Endothelial cell of umbilical vein (primary cell): ENCODE results near the gene HSPB1. TPM values are rescaled to one million over a fixed set of nuclear protein-coding genes. Genes with fewer than 3 reads are reported as not detected.

Source experiments
- BruUV-seq: library from RNA; stranded (reverse); fragments of 400-500 nt; replicated peaks from 2 replicates; lab custom pipeline; 2021; lab: Mats Ljungman, UMichigan
- CTCF ChIA-PET: fragments of 300-600, 350-600 bp; sonication (Branson Sonifier 250); formaldehyde crosslinking; loops from one replicate; lab custom pipeline; 2021; ENCODE audit warnings: antibody characterized with exemption, inconsistent platforms; lab: Charles Lee
- POLR2A ChIA-PET: fragments of 300-600, 350-600 bp; sonication (Branson Sonifier 250); formaldehyde crosslinking; loops from one replicate; lab custom pipeline; 2021; ENCODE audit warnings: antibody characterized with exemption, inconsistent platforms; lab: Charles Lee
- DNase-seq: peaks from one replicate; pipeline ENCODE4 v3.0.0-alpha.2; 2011; ENCODE audit warnings: low read depth, low spot score
- FAIRE-seq: peaks from 2 replicates; lab custom pipeline; 2011; peaks lifted over from hg19 to GRCh38; lab: Jason Lieb, UNC
- H2AFZ ChIP-seq: 2 replicates; pipeline ENCODE4 v1.6.0; 2012; ENCODE audit warnings: low read depth, low read length, control low read depth, inconsistent platforms
- H3K27ac ChIP-seq: 2 replicates; pipeline ENCODE4 v1.5.1; 2011; ENCODE audit warnings: low read depth, mild to moderate bottlenecking, control low read depth, low read length, moderate library complexity; ENCODE audit not compliant: insufficient read depth
- H3K27me3 ChIP-seq, 2 experiments: 2 replicates each; pipeline versions ENCODE4 v1.6.0 to v1.6.1; 2011; ENCODE audit warnings: low read length in 2 of 2, mixed read lengths in 1 of 2; ENCODE audit not compliant: control insufficient read depth in 2 of 2, insufficient read depth in 2 of 2
- H3K36me3 ChIP-seq, 2 experiments: 2 replicates in 1 of 2; 3 replicates in 1 of 2; pipeline ENCODE4 v1.5.1; 2011; ENCODE audit warnings: low read length in 2 of 2, mild to moderate bottlenecking in 1 of 2, moderate library complexity in 1 of 2; ENCODE audit not compliant: control insufficient read depth in 2 of 2, insufficient read depth in 2 of 2; ENCODE audit errors: extremely low read depth in 1 of 2
- H3K4me1 ChIP-seq: 3 replicates; pipeline ENCODE4 v1.5.1; 2011; ENCODE audit warnings: mild to moderate bottlenecking, low read length; ENCODE audit not compliant: control insufficient read depth, insufficient read depth; ENCODE audit errors: extremely low read depth
- H3K4me2 ChIP-seq: 2 replicates; pipeline ENCODE4 v1.6.1; 2011; ENCODE audit warnings: low read length, control low read depth, mixed read lengths; ENCODE audit not compliant: insufficient read depth
- H3K4me3 ChIP-seq, 3 experiments: fragments of 200-600 bp in 1 of 3; sonication (generic), shearing (Covaris generic) in 1 of 3; replicated peaks in 1 of 3; 2 replicates each; pipeline ENCODE4 v1.5.1; 2011 to 2016; ENCODE audit warnings: control low read depth in 3 of 3, low read length in 3 of 3, mild to moderate bottlenecking in 2 of 3, inconsistent platforms in 1 of 3, low read depth in 1 of 3, moderate library complexity in 1 of 3; ENCODE audit not compliant: insufficient read depth in 1 of 3
- H3K79me2 ChIP-seq: 2 replicates; pipeline ENCODE4 v1.6.0; 2012; ENCODE audit warnings: low read length, inconsistent platforms; ENCODE audit not compliant: control insufficient read depth, insufficient read depth
- H3K9ac ChIP-seq: replicated peaks from 2 replicates; pipeline ENCODE3; 2011; ENCODE audit warnings: low read length, control low read depth; ENCODE audit not compliant: insufficient read depth; ENCODE audit errors: extremely low read depth
- H3K9me1 ChIP-seq: replicated peaks from 3 replicates; pipeline ENCODE4 v1.6.0; 2011; ENCODE audit warnings: mild to moderate bottlenecking, low read length; ENCODE audit not compliant: control insufficient read depth, insufficient read depth; ENCODE audit errors: extremely low read depth
- H3K9me3 ChIP-seq: replicated peaks from 2 replicates; pipeline ENCODE4 v1.5.1; 2012; ENCODE audit warnings: low read length, inconsistent platforms; ENCODE audit not compliant: control insufficient read depth, insufficient read depth
- H4K20me1 ChIP-seq: replicated peaks from 2 replicates; pipeline ENCODE3; 2011; ENCODE audit warnings: mild to moderate bottlenecking, low read length; ENCODE audit not compliant: control insufficient read depth, insufficient read depth; ENCODE audit errors: extremely low read depth
- EZH2 ChIP-seq: IDR thresholded peaks from 2 replicates; pipeline ENCODE4 v1.6.1; 2012; ENCODE audit warnings: borderline replicate concordance, low read depth, mild to moderate bottlenecking, moderate library complexity, low read length, inconsistent platforms; ENCODE audit not compliant: severe bottlenecking
- FOS ChIP-seq: IDR thresholded peaks from 2 replicates; pipeline ENCODE4 v1.6.1; 2011; ENCODE audit warnings: mild to moderate bottlenecking, low read length, moderate library complexity, borderline replicate concordance; ENCODE audit not compliant: insufficient read depth
- GATA2 ChIP-seq: IDR thresholded peaks from 2 replicates; pipeline ENCODE4 v1.7.0; 2011; ENCODE audit warnings: low read depth, mild to moderate bottlenecking, moderate library complexity, mixed read lengths, low read length; ENCODE audit not compliant: insufficient read length, insufficient read depth
- JUN ChIP-seq: IDR thresholded peaks from 2 replicates; pipeline ENCODE4 v1.6.1; 2011; ENCODE audit warnings: borderline replicate concordance, low read depth; ENCODE audit not compliant: insufficient read length, insufficient read depth
- MYC ChIP-seq: IDR thresholded peaks from one replicate; pipeline ENCODE4 v1.6.1; 2011; ENCODE audit warnings: mild to moderate bottlenecking, low read depth, low read length
- POLR2A ChIP-seq: IDR thresholded peaks from 2 replicates; pipeline ENCODE4 v1.6.1; 2012; ENCODE audit warnings: low read depth, mild to moderate bottlenecking, control low read depth, low read length
- POLR2AphosphoS5 ChIP-seq: IDR thresholded peaks from 2 replicates; pipeline ENCODE4 v1.6.1; 2012; ENCODE audit warnings: low read depth, mild to moderate bottlenecking, control low read depth, low read length, moderate library complexity; ENCODE audit not compliant: insufficient read depth
- dilution Hi-C: fragments of 300-500 bp; cut with MboI; formaldehyde crosslinking; loops from one replicate; pipeline ENCODE4 v1.15.0; 2019; ENCODE audit warnings: low sequenced_read_pairs; ENCODE audit not compliant: extremely low pct_ligation_motif_present
- intact Hi-C: fragments of 100-400 bp; cut with micrococcal nuclease; formaldehyde crosslinking; loops from one replicate; pipeline ENCODE4 v1.10.0; 2022
- polyA plus RNA-seq, 4 experiments: library from polyadenylated mRNA; depleted of rRNA in 3 of 4; stranded (reverse) in 3 of 4; unstranded in 1 of 4; fragments of >200 nt; gene quantifications; 2 replicates each; pipeline versions ENCODE4 v1.2.1 to v1.2.3, GENCODE V29; 2011 to 2012; ENCODE audit warnings: missing spikeins in 1 of 4
- total RNA-seq: library from RNA; stranded (reverse); gene quantifications from 2 replicates; pipeline ENCODE4 v1.2.3, GENCODE V29; 2021
- TF ChIP-seq, protein P1 (sequence below), 2 donors: IDR thresholded peaks; 1 replicate in 1 of 2; 2 replicates in 1 of 2; pipeline ENCODE4 v1.5.1; 2011; ENCODE audit warnings: low read length in 2 of 2, mild to moderate bottlenecking in 2 of 2, moderate library complexity in 2 of 2, control low read depth in 1 of 2, inconsistent platforms in 1 of 2, low read depth in 1 of 2; ENCODE audit not compliant: insufficient read depth in 1 of 2; ENCODE audit errors: extremely low read depth in 1 of 2
- TF ChIP-seq, protein P2 (sequence below): IDR thresholded peaks from 2 replicates; pipeline ENCODE4 v1.6.1; 2011; ENCODE audit not compliant: insufficient read depth, insufficient read length

HSPB1 gene
- total and polyA plus RNA-seq, 2 donors (not counting 3 experiments of a cell fraction or from before 2014, with no cell fraction given): 1,748 to 3,130 TPM

DNA sequence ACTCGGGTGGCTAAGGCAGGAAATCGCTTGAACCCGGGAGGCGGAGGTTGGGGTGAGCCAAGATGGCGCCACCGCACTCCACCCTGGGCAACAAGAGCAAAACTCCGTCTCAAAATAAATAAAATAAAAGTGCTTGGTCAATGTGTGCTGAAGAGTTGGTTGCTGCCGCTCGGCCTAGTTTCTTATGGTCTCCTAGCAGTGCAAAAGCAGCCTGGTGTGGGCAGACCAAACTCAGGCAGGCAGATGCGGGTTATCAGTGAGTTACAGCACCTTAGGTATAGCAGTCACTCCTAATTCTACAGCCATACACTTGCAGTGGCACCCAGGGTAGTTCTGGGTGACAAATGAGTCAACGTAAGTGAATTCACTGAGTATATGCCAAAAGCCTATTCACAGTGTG is 22.6 kb downstream of the HSPB1 start:
- no peak overlapping the region for H3K27ac ChIP-seq
- no peak overlapping the region for H2AFZ ChIP-seq
- no peaks in the 10 kb centered on the region for H3K27me3 ChIP-seq
- ChIA-PET CTCF (no interaction called here), POLR2A (no interaction called here)
- no peaks in the 10 kb centered on the region for H3K9me1 ChIP-seq
- H3K4me2 ChIP-seq: no peak overlapping the region
- peaks cover 9% of the 10 kb centered on the region for H3K4me1 ChIP-seq
- no peak for FAIRE-seq
- peaks cover 6% of the 10 kb centered on the region for H4K20me1 ChIP-seq
- intact Hi-C loops: no loop called here
- H3K36me3 ChIP-seq: peaks cover 7 to 18% of the 10 kb centered on the region in 2 experiments
- BruUV-seq: no TSS peak
- no peak overlapping the region for H3K9ac ChIP-seq
- H3K79me2 ChIP-seq: peaks cover 57% of the 10 kb centered on the region
- no peaks in the 10 kb centered on the region for H3K9me3 ChIP-seq
- no peak overlapping the region for H3K4me3 ChIP-seq
- TF ChIP-seq, protein P1, sequence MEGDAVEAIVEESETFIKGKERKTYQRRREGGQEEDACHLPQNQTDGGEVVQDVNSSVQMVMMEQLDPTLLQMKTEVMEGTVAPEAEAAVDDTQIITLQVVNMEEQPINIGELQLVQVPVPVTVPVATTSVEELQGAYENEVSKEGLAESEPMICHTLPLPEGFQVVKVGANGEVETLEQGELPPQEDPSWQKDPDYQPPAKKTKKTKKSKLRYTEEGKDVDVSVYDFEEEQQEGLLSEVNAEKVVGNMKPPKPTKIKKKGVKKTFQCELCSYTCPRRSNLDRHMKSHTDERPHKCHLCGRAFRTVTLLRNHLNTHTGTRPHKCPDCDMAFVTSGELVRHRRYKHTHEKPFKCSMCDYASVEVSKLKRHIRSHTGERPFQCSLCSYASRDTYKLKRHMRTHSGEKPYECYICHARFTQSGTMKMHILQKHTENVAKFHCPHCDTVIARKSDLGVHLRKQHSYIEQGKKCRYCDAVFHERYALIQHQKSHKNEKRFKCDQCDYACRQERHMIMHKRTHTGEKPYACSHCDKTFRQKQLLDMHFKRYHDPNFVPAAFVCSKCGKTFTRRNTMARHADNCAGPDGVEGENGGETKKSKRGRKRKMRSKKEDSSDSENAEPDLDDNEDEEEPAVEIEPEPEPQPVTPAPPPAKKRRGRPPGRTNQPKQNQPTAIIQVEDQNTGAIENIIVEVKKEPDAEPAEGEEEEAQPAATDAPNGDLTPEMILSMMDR (IDR thresholded peaks at IDR 0.05; ENCODE audit: extremely low read depth in 1 of 2, insufficient read depth in 1 of 2, low read depth in 1 of 2, low read length in 2 of 2): no peak
- no peak for TF ChIP-seq FOS
- TF ChIP-seq GATA2: no peak
- TF ChIP-seq POLR2A: no peak
- no peak for TF ChIP-seq MYC
- no peak for TF ChIP-seq JUN
- TF ChIP-seq EZH2: no peak
- no peak for TF ChIP-seq POLR2AphosphoS5
- TF ChIP-seq, protein P2, sequence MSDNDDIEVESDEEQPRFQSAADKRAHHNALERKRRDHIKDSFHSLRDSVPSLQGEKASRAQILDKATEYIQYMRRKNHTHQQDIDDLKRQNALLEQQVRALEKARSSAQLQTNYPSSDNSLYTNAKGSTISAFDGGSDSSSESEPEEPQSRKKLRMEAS: no peak
- dilution Hi-C loops: no loop called here
- DNase-seq: no peak
